ENCODE results near the gene CPLX3. TPM values are rescaled to one million over a fixed set of nuclear protein-coding genes. Genes with fewer than 3 reads are reported as not detected.
A peak's percentile ranks its signal among the peaks of the same experiment; 100 is the strongest.

Gene CPLX3
- total RNA-seq, 1 experiment from 2014 or later: not detected

DNA sequence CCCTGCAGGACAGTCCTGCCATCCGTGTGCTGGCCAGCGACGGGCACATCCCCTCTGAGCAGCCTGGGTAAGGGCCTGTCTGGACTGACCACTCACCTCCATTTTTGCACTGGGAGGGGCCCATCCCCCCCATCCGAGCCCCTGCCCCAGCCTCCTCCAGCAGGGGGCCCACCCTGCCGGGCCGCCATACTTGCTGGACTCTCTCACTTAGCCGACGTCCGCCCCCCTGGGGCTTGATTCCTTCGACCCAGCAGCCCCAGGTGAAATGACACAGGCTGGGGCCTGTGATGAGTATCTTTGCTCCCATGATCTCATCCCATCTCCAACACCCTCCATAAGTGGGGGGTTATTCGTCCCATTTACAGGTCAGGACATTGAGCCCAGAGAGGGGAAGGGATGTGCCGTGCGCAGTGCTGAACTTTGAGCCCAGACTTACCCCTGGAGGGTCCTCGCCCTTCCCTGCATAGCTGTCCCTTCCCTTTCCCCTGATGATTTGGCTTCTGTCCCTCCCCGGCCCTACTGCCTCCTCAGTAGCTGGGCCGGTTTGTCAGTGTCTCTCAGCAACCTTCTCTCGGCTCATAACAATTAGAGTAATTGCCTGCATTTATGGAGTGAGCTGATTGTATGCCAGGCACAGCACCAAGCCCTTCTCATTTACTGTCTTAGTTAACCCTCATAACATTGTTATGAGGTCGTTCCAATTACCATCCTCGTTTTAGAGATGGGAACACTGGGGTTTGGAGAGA is 9.6 kb upstream of the CPLX3 start:
- TF ChIP-seq, protein P1, sequence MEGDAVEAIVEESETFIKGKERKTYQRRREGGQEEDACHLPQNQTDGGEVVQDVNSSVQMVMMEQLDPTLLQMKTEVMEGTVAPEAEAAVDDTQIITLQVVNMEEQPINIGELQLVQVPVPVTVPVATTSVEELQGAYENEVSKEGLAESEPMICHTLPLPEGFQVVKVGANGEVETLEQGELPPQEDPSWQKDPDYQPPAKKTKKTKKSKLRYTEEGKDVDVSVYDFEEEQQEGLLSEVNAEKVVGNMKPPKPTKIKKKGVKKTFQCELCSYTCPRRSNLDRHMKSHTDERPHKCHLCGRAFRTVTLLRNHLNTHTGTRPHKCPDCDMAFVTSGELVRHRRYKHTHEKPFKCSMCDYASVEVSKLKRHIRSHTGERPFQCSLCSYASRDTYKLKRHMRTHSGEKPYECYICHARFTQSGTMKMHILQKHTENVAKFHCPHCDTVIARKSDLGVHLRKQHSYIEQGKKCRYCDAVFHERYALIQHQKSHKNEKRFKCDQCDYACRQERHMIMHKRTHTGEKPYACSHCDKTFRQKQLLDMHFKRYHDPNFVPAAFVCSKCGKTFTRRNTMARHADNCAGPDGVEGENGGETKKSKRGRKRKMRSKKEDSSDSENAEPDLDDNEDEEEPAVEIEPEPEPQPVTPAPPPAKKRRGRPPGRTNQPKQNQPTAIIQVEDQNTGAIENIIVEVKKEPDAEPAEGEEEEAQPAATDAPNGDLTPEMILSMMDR (conservative IDR thresholded peaks at IDR 0.05): no peak
- H3K4me3 Mint-ChIP-seq: no peak overlapping the region

More for the DNA sequence above, 9.6 kb upstream of the CPLX3 start:
- H3K27ac ChIP-seq (ENCODE audit: insufficient read length, low read depth, low read length): no peak overlapping the region
- no CpG with 5 or more reads among the region's 19 CpGs for WGBS (ENCODE audit: extremely low coverage, insufficient read length, low lambda C conversion rate)
- H3K18ac ChIP-seq (ENCODE audit: insufficient read length, low read depth, low read length): no peak overlapping the region
- no peak overlapping the region for H3K56ac ChIP-seq (ENCODE audit: insufficient read length, low read depth, low read length)
- H4K20me1 ChIP-seq (ENCODE audit: control insufficient read depth, insufficient read depth, insufficient read length): no peaks in the 10 kb centered on the region
- no peak overlapping the region for H2BK15ac ChIP-seq (ENCODE audit: low read depth, low read length)
- H2BK20ac ChIP-seq (ENCODE audit: low read depth, low read length, poor library complexity, severe bottlenecking): no peak overlapping the region
- no peak overlapping the region for H4K5ac ChIP-seq (ENCODE audit: insufficient read length, low read depth, low read length)
- H3K36me3 Mint-ChIP-seq (ENCODE audit: insufficient read depth in 1 of 3, low read depth in 3 of 3): no peaks in the 10 kb centered on the region
- no peaks in the 10 kb centered on the region for H3K23me2 ChIP-seq (ENCODE audit: insufficient read length, low read depth, low read length, poor library complexity, severe bottlenecking)
- H2BK5ac ChIP-seq (ENCODE audit: insufficient read length, low read length): no peak overlapping the region
- H3K4me1 ChIP-seq (ENCODE audit: insufficient read depth, low read length): no peaks in the 10 kb centered on the region
- H2BK120ac ChIP-seq (ENCODE audit: low read depth, low read length, poor library complexity, severe bottlenecking): no peak overlapping the region
- H3K9ac ChIP-seq (ENCODE audit: extremely low read depth, insufficient read length, low read length): no peak overlapping the region
- H3K27me3 ChIP-seq (ENCODE audit: insufficient read depth, low read length): no peaks in the 10 kb centered on the region
- H3K9me3 Mint-ChIP-seq: no peaks in the 10 kb centered on the region; a peak in 1 of 5 replicates
- H4K91ac ChIP-seq (ENCODE audit: insufficient read length, low read depth, low read length): no peak overlapping the region
- no peak overlapping the region for H3K4ac ChIP-seq (ENCODE audit: low read depth, low read length)
- H3K27me3 Mint-ChIP-seq (ENCODE audit: low read depth): peaks cover 13% of the 10 kb centered on the region
- H3K79me1 ChIP-seq (ENCODE audit: insufficient read depth, low read depth, low read length, poor library complexity, severe bottlenecking): no peaks in the 10 kb centered on the region
- peaks cover 17 to 33% of the 10 kb centered on the region in 2 experiments for H3K4me1 Mint-ChIP-seq
- H3K9me3 ChIP-seq (ENCODE audit: control insufficient read depth, low read depth, low read length): no peaks in the 10 kb centered on the region
- H3K4me2 ChIP-seq (ENCODE audit: insufficient read depth, insufficient read length, low read length): no peak overlapping the region
- DNase-seq: no peak
- H3K27ac Mint-ChIP-seq: peak overlapping the region in 2 of 3 experiments; percentile 76 to 86; a peak in 4 of 7 replicates
- H3T11ph ChIP-seq (ENCODE audit: low read length): no peak overlapping the region
- no peak overlapping the region for H2AFZ ChIP-seq (ENCODE audit: low read length)
- peak overlapping the region; percentile 68 for H3K14ac ChIP-seq (ENCODE audit: insufficient read depth, low read length)
- no peak overlapping the region for H2AK5ac ChIP-seq (ENCODE audit: insufficient read length, low read length)
- no peak overlapping the region for H4K8ac ChIP-seq (replicated peaks; ENCODE audit: insufficient read length, low read depth, low read length)
- H2BK12ac ChIP-seq (ENCODE audit: insufficient read length, low read depth, low read length): no peak overlapping the region
- H3K23ac ChIP-seq (ENCODE audit: insufficient read length, low read depth, low read length): no peak overlapping the region
- no peaks in the 10 kb centered on the region for H3K79me2 ChIP-seq (ENCODE audit: insufficient read depth, low read length)

Data from H9 (cell line).